Measurements from ENCODE around the gene GCGR.

The GCGR gene

GRCh38 chr17:81805707-81806460 is 1.9 kb downstream of the GCGR start:
- Histone ChIP-seq H3K36me3 (ENCODE audit: control insufficient read depth in 2 of 2, insufficient read depth in 1 of 2, low read length in 2 of 2) (no peaks in the 10 kb centered on the region), H3K4me1 (ENCODE audit: control insufficient read depth, insufficient read depth, low read length) (peaks cover 2% of the 10 kb centered on the region; the same call in 1 of the 2 replicates), H3K4me3 (ENCODE audit: low read depth, low read length) (no peak overlapping the region), H3K27ac (ENCODE audit: extremely low read depth, low read depth, low read length) (no peak overlapping the region), H3K9me3 (ENCODE audit: control insufficient read depth, insufficient read depth, low read depth, low read length) (no peaks in the 10 kb centered on the region)
- TF ChIP-seq, protein P1, sequence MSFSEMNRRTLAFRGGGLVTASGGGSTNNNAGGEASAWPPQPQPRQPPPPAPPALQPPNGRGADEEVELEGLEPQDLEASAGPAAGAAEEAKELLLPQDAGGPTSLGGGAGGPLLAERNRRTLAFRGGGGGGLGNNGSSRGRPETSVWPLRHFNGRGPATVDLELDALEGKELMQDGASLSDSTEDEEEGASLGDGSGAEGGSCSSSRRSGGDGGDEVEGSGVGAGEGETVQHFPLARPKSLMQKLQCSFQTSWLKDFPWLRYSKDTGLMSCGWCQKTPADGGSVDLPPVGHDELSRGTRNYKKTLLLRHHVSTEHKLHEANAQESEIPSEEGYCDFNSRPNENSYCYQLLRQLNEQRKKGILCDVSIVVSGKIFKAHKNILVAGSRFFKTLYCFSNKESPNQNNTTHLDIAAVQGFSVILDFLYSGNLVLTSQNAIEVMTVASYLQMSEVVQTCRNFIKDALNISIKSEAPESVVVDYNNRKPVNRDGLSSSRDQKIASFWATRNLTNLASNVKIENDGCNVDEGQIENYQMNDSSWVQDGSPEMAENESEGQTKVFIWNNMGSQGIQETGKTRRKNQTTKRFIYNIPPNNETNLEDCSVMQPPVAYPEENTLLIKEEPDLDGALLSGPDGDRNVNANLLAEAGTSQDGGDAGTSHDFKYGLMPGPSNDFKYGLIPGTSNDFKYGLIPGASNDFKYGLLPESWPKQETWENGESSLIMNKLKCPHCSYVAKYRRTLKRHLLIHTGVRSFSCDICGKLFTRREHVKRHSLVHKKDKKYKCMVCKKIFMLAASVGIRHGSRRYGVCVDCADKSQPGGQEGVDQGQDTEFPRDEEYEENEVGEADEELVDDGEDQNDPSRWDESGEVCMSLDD (tag by site-specific recombination; IDR thresholded peaks at IDR 0.05), result 0 out of 2 replicates have a peak, but pooled peaks have one; percentile 29
- TF ChIP-seq KLF16 (tag by site-specific recombination; IDR thresholded peaks at IDR 0.05) (no peak), ZNF2 (tag by site-specific recombination; IDR thresholded peaks at IDR 0.05) (no peak), ZFP69B (tag by site-specific recombination; IDR thresholded peaks at IDR 0.05) (peak; percentile 66; the same call in 1 of the 2 replicates), ZNF558 (tag by site-specific recombination; IDR thresholded peaks at IDR 0.05) (no peak), GLIS2 (tag by site-specific recombination; IDR thresholded peaks at IDR 0.05) (0 out of 2 replicates have a peak, but pooled peaks have one; percentile 22), ZNF146 (tag by site-specific recombination; IDR thresholded peaks at IDR 0.05) (no peak), ZNF629 (tag by site-specific recombination; IDR thresholded peaks at IDR 0.05) (no peak), ZNF654 (tag by site-specific recombination; IDR thresholded peaks at IDR 0.05; ENCODE audit: low read depth) (no peak), ZNF513 (tag by site-specific recombination; IDR thresholded peaks at IDR 0.05) (no peak), ZNF585B (tag by site-specific recombination; IDR thresholded peaks at IDR 0.05) (no peak), HOXA7 (CRISPR knock-in tag; IDR thresholded peaks at IDR 0.05; ENCODE audit: borderline replicate concordance) (no peak), ZNF24 (tag by site-specific recombination; IDR thresholded peaks at IDR 0.05) (no peak), SETDB1 (IDR thresholded peaks at IDR 0.05; ENCODE audit: insufficient read length, low read length) (no peak), ZNF580 (tag by site-specific recombination; IDR thresholded peaks at IDR 0.05) (no peak), SCRT2 (tag by site-specific recombination; IDR thresholded peaks at IDR 0.05) (0 out of 2 replicates have a peak, but pooled peaks have one; percentile 16), ZNF211 (tag by site-specific recombination; IDR thresholded peaks at IDR 0.05; ENCODE audit: low read depth) (no peak), ZNF132 (tag by site-specific recombination; IDR thresholded peaks at IDR 0.05; ENCODE audit: borderline replicate concordance) (no peak), KLF1 (tag by site-specific recombination; IDR thresholded peaks at IDR 0.05) (no peak), GFI1B (tag by site-specific recombination; IDR thresholded peaks at IDR 0.05) (no peak), ZIC2 (tag by site-specific recombination; IDR thresholded peaks at IDR 0.05) (peak; percentile 81), ZNF548 (tag by site-specific recombination; IDR thresholded peaks at IDR 0.05) (no peak)
- TF ChIP-seq, protein P2, sequence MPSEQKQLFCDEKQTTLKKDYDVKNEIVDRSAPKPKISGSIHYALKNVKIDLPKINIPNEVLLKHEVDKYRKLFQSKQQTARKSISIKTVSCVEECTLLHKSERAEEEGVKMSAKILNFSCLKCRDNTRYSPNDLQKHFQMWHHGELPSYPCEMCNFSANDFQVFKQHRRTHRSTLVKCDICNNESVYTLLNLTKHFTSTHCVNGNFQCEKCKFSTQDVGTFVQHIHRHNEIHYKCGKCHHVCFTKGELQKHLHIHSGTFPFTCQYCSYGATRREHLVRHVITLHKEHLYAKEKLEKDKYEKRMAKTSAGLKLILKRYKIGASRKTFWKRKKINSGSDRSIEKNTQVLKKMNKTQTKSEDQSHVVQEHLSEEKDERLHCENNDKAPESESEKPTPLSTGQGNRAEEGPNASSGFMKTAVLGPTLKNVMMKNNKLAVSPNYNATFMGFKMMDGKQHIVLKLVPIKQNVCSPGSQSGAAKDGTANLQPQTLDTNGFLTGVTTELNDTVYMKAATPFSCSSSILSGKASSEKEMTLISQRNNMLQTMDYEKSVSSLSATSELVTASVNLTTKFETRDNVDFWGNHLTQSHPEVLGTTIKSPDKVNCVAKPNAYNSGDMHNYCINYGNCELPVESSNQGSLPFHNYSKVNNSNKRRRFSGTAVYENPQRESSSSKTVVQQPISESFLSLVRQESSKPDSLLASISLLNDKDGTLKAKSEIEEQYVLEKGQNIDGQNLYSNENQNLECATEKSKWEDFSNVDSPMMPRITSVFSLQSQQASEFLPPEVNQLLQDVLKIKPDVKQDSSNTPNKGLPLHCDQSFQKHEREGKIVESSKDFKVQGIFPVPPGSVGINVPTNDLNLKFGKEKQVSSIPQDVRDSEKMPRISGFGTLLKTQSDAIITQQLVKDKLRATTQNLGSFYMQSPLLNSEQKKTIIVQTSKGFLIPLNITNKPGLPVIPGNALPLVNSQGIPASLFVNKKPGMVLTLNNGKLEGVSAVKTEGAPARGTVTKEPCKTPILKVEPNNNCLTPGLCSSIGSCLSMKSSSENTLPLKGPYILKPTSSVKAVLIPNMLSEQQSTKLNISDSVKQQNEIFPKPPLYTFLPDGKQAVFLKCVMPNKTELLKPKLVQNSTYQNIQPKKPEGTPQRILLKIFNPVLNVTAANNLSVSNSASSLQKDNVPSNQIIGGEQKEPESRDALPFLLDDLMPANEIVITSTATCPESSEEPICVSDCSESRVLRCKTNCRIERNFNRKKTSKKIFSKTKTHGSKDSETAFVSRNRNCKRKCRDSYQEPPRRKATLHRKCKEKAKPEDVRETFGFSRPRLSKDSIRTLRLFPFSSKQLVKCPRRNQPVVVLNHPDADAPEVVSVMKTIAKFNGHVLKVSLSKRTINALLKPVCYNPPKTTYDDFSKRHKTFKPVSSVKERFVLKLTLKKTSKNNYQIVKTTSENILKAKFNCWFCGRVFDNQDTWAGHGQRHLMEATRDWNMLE (tag by site-specific recombination; conservative IDR thresholded peaks at IDR 0.05; ENCODE audit: low read depth), result no peak
- TF ChIP-seq, protein P3, sequence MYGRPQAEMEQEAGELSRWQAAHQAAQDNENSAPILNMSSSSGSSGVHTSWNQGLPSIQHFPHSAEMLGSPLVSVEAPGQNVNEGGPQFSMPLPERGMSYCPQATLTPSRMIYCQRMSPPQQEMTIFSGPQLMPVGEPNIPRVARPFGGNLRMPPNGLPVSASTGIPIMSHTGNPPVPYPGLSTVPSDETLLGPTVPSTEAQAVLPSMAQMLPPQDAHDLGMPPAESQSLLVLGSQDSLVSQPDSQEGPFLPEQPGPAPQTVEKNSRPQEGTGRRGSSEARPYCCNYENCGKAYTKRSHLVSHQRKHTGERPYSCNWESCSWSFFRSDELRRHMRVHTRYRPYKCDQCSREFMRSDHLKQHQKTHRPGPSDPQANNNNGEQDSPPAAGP (tag by site-specific recombination; IDR thresholded peaks at IDR 0.05), result no peak
- TF ChIP-seq, protein P4, sequence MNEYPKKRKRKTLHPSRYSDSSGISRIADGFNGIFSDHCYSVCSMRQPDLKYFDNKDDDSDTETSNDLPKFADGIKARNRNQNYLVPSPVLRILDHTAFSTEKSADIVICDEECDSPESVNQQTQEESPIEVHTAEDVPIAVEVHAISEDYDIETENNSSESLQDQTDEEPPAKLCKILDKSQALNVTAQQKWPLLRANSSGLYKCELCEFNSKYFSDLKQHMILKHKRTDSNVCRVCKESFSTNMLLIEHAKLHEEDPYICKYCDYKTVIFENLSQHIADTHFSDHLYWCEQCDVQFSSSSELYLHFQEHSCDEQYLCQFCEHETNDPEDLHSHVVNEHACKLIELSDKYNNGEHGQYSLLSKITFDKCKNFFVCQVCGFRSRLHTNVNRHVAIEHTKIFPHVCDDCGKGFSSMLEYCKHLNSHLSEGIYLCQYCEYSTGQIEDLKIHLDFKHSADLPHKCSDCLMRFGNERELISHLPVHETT (tag by site-specific recombination; IDR thresholded peaks at IDR 0.05), result no peak
- CTCF ChIA-PET, result interaction anchor here (0.5 to 0.6 kb wide), 2 partner anchors 87 to 567 kb away, joined by 3 read pairs; partner anchors contain the start of genes NDUFAF8 and TEPSIN
- POLR2A ChIA-PET, result interaction anchor here (0.6 to 1.6 kb wide), 5 partner anchors 12 to 213 kb away, joined by 3 to 5 read pairs (median 4); partner anchors contain the start of gene MCRIP1
